ENCODE results near the gene EIF1. TPM values are rescaled to one million over a fixed set of nuclear protein-coding genes. Genes with fewer than 3 reads are reported as not detected.
A peak's percentile ranks its signal among the peaks of the same experiment; 100 is the strongest.

Gene EIF1
- total and polyA plus RNA-seq, 2 of the 8 experiments (the other 6 are each of a cell fraction or from before 2014, with no cell fraction given) = 175 to 539 TPM

- no peak for FAIRE-seq
- H3K79me2 ChIP-seq (ENCODE audit: control insufficient read depth in 1 of 2, insufficient read depth in 2 of 2, low read length in 2 of 2) = no peaks in the 10 kb centered on the region
- H3K4me3 ChIP-seq (ENCODE audit: extremely low read depth in 1 of 4, insufficient read depth in 2 of 4, low read depth in 3 of 4, low read length in 4 of 4) = peak overlapping the region; percentile 47 to 66 (median 58)
Measured at GRCh38 chr17:41733348-41734138, 44.9 kb downstream of the EIF1 start.

More at GRCh38 chr17:41733348-41734138, 44.9 kb downstream of the EIF1 start:
- Histone ChIP-seq H3K23me2 (ENCODE audit: low read depth, low read length) (peaks cover 13% of the 10 kb centered on the region), H3K4ac (replicated peaks; ENCODE audit: insufficient read length, low read depth, low read length) (no peak overlapping the region), H3K18ac (ENCODE audit: extremely low read depth, low read length) (no peak overlapping the region), H4K8ac (ENCODE audit: extremely low read depth, insufficient read depth, low read length) (peak overlapping the region; percentile 99; the same call in 1 of the 2 replicates), H2BK120ac (replicated peaks; ENCODE audit: low read depth, low read length) (no peak overlapping the region), H3K4me1 (replicated peaks in 1 of 4; ENCODE audit: control insufficient read depth in 3 of 4, insufficient read depth in 4 of 4, low read length in 3 of 4) (peaks cover 0 to 8% (median 4%) of the 10 kb centered on the region in 4 experiments; a peak in 6 of 7 replicates), H2AK5ac (ENCODE audit: low read depth, low read length) (no peak overlapping the region), H4K20me1 (replicated peaks in 1 of 2; ENCODE audit: control insufficient read depth in 1 of 2, insufficient read depth in 2 of 2, low read length in 2 of 2) (peaks cover 5% of the 10 kb centered on the region in 2 experiments), H3K23ac (ENCODE audit: insufficient read length) (no peak overlapping the region), H3K79me1 (ENCODE audit: low read depth, low read length) (no peaks in the 10 kb centered on the region), H3K27me3 (replicated peaks in 1 of 4; ENCODE audit: control insufficient read depth in 3 of 4, extremely low read depth in 1 of 4, insufficient read depth in 3 of 4, low read length in 3 of 4) (peaks cover 19 to 68% (median 53%) of the 10 kb centered on the region in 4 experiments), H3K9ac (replicated peaks in 1 of 4; ENCODE audit: extremely low read depth in 1 of 4, low read depth in 3 of 4, low read length in 3 of 4) (no peak overlapping the region), H3K27ac (ENCODE audit: low read depth, low read length) (no peak overlapping the region), H3K4me2 (ENCODE audit: insufficient read depth in 1 of 2, low read depth in 2 of 2, low read length in 2 of 2) (peak overlapping the region; percentile 89 to 90), H2AFZ (ENCODE audit: low read length) (no peak overlapping the region), H2BK15ac (ENCODE audit: low read length) (no peak overlapping the region; the same call in 1 of the 2 replicates), H3K9me3 (ENCODE audit: insufficient read depth in 2 of 2, low read depth in 1 of 2, low read length in 1 of 2) (no peaks in the 10 kb centered on the region), H4K91ac (replicated peaks; ENCODE audit: insufficient read length, low read length) (no peak overlapping the region), H2BK5ac (ENCODE audit: low read depth, low read length) (no peak overlapping the region), H2BK12ac (ENCODE audit: low read depth, low read length) (no peak overlapping the region), H3K36me3 (ENCODE audit: control insufficient read depth in 2 of 4, insufficient read depth in 4 of 4, low read length in 3 of 4) (no peaks in the 10 kb centered on the region), H2BK20ac (ENCODE audit: low read length) (no peak overlapping the region), H4K5ac (ENCODE audit: insufficient read length, low read depth, low read length) (no peak overlapping the region), H3K14ac (ENCODE audit: insufficient read length) (no peak overlapping the region), H3K56ac (replicated peaks; ENCODE audit: insufficient read length, low read depth, low read length) (no peak overlapping the region)
- TF ChIP-seq CTBP2 (IDR thresholded peaks at IDR 0.05; ENCODE audit: borderline replicate concordance, insufficient read depth, insufficient read length, low read length) (no peak), EP300 (IDR thresholded peaks at IDR 0.05; ENCODE audit: borderline replicate concordance in 1 of 2, low read depth in 2 of 2, low read length in 2 of 2) (no peak)
- 17% methylated on average over 23 of the region's 40 CpGs; no CpG with 5 or more reads in 1 of the 2 experiments for WGBS, 2 experiments (ENCODE audit: extremely low coverage in 1 of 2, insufficient coverage in 1 of 2, insufficient read length in 1 of 2, insufficient replicate concordance in 2 of 2, low coverage in 1 of 2, low lambda C conversion rate in 2 of 2, missing lambda C conversion rate in 1 of 2)
- no peak for DNase-seq (ENCODE audit: low read depth in 1 of 2, low spot score in 2 of 2)
- CTCF ChIA-PET (ENCODE audit: partially characterized antibody) = interaction anchor here (0.6 to 3.2 kb wide), 5 partner anchors 9 to 132 kb away, joined by 3 to 18 read pairs (median 7); partner anchors contain the start of gene KLHL11
- POLR2A ChIA-PET (ENCODE audit: partially characterized antibody) = interaction anchor here (0.6 to 18.3 kb wide), 32 partner anchors 10 to 287 kb away, joined by 3 to 215 read pairs (median 4); partner anchors contain the start of genes ACLY, EIF1, FKBP10 and JUP
